MCF 10A (cell line): ENCODE measurements around the gene TEX44. TPM values are rescaled to one million over a fixed set of nuclear protein-coding genes. Genes with fewer than 3 reads are reported as not detected.

Source experiments
- BruUV-seq: library from RNA; stranded (reverse); fragments of 400-500 nt; replicated peaks from 2 replicates; lab custom pipeline; 2021; lab: Mats Ljungman, UMichigan
- CTCF ChIA-PET: fragments of 300-600 bp; sonication (Branson Sonifier 250); formaldehyde crosslinking; extraction: SDS; loops from one replicate; lab custom pipeline; 2021; ENCODE audit warnings: antibody characterized with exemption, inconsistent platforms; lab: Yijun Ruan, JAX
- POLR2A ChIA-PET: fragments of 300-600, 350-650 bp; sonication (Branson Sonifier 250); formaldehyde crosslinking; extraction: SDS; loops from one replicate; lab custom pipeline; 2020; ENCODE audit warnings: antibody characterized with exemption, inconsistent platforms; lab: Yijun Ruan, JAX
- DNase-seq: peaks from one replicate; pipeline ENCODE4 v3.0.0-alpha.2; 2018; ENCODE audit not compliant: unreplicated experiment
- H3K27ac Mint-ChIP-seq: one replicate; pipeline ENCODE4 v1.8.0; 2022; ENCODE audit warnings: mild to moderate bottlenecking, low read depth, mixed read lengths; ENCODE audit not compliant: unreplicated experiment
- H3K27me3 Mint-ChIP-seq: one replicate; pipeline ENCODE4 v1.8.0; 2022; ENCODE audit warnings: mixed read lengths; ENCODE audit not compliant: insufficient read depth, unreplicated experiment
- H3K36me3 Mint-ChIP-seq: one replicate; pipeline ENCODE4 v1.8.0; 2022; ENCODE audit warnings: mild to moderate bottlenecking, moderate library complexity, mixed read lengths; ENCODE audit not compliant: insufficient read depth, unreplicated experiment
- H3K4me1 Mint-ChIP-seq: one replicate; pipeline ENCODE4 v1.8.0; 2022; ENCODE audit warnings: mixed read lengths; ENCODE audit not compliant: insufficient read depth, unreplicated experiment
- H3K4me3 Mint-ChIP-seq: one replicate; pipeline ENCODE4 v1.8.0; 2022; ENCODE audit warnings: mild to moderate bottlenecking, moderate library complexity, mixed read lengths; ENCODE audit not compliant: unreplicated experiment
- H3K9me3 Mint-ChIP-seq: one replicate; pipeline ENCODE4 v1.8.0; 2022; ENCODE audit warnings: mixed read lengths; ENCODE audit not compliant: unreplicated experiment
- intact Hi-C: fragments of 100-400 bp; cut with micrococcal nuclease; formaldehyde crosslinking; loops from 2 replicates; pipeline ENCODE4 v1.14.1; 2022
- total RNA-seq: library from RNA; stranded (reverse); gene quantifications from 2 replicates; pipeline ENCODE4 v1.2.3, GENCODE V29; 2022
- TF ChIP-seq, protein P1 (sequence below): fragments of 200-600 bp; IDR thresholded peaks from one replicate; pipeline ENCODE4 v1.8.0; 2022; ENCODE audit warnings: antibody characterized with exemption, mild to moderate bottlenecking; ENCODE audit not compliant: unreplicated experiment

Gene TEX44
- total RNA-seq, 1 experiment from 2014 or later, result not detected

DNA sequence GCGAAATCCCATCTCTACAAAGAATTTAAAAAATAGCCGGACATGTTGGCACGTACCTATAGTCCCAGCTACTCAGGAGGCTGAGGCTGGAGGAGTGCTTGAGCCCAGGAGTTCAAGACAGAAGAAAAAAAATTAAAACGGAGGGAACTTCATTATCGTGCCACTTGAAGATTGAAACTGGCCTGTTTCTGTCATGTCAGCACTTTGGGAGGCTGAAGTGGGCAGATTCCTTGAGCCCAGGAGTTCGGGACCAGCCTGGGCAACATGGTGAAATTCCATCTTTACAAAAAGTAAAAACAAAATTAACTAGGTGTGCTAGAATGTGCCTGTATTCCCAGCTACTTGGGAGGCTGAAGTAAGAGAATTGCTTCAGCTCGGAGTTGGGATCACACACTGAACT, 3.0 kb upstream of the TEX44 start:
- ChIA-PET CTCF (interaction anchor here (3.6 kb wide), 1 partner anchor 12 kb away, joined by 23 read pairs; no protein-coding TSS in a partner anchor), POLR2A (interaction anchor here (1.2 kb wide), 1 partner anchor 12 kb away, joined by 3 read pairs; no protein-coding TSS in a partner anchor)
- DNase-seq, result no peak
- Mint-ChIP-seq H3K36me3 (no peaks in the 10 kb centered on the region), H3K9me3 (no peaks in the 10 kb centered on the region), H3K27me3 (no peaks in the 10 kb centered on the region), H3K4me3 (no peak overlapping the region), H3K4me1 (no peaks in the 10 kb centered on the region), H3K27ac (no peak overlapping the region)
- TF ChIP-seq, protein P1, sequence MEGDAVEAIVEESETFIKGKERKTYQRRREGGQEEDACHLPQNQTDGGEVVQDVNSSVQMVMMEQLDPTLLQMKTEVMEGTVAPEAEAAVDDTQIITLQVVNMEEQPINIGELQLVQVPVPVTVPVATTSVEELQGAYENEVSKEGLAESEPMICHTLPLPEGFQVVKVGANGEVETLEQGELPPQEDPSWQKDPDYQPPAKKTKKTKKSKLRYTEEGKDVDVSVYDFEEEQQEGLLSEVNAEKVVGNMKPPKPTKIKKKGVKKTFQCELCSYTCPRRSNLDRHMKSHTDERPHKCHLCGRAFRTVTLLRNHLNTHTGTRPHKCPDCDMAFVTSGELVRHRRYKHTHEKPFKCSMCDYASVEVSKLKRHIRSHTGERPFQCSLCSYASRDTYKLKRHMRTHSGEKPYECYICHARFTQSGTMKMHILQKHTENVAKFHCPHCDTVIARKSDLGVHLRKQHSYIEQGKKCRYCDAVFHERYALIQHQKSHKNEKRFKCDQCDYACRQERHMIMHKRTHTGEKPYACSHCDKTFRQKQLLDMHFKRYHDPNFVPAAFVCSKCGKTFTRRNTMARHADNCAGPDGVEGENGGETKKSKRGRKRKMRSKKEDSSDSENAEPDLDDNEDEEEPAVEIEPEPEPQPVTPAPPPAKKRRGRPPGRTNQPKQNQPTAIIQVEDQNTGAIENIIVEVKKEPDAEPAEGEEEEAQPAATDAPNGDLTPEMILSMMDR, result no peak
- no TSS peak for BruUV-seq
- intact Hi-C loops, result no loop called here

DNA sequence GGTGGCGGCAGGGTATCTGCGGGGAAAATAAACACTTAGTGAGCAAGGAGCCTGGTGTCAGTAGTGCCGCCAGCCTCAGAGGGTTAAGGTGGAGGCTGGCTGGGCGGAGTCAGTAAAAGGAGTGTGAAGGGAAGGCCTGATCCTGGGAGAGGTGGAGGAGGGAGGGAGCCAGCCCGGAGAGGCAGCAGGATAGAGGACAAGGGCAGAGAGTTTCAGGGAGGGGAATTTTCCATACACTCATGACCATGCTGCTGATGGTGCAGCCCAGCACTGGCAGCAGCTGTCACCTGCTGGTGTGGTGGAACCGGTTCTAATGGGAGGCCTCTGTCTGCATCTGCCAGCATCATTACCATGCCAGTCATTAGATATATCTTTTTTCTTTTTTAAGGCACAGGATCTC, 2.0 kb upstream of the TEX44 start:
- ChIA-PET POLR2A (interaction anchor here (0.5 to 1.0 kb wide), 2 partner anchors 11 to 160 kb away, joined by 4 read pairs; no protein-coding TSS in a partner anchor), CTCF (interaction anchor here (0.5 to 3.6 kb wide), 3 partner anchors 11 to 187 kb away, joined by 3 to 23 read pairs (median 3); no protein-coding TSS in a partner anchor)
- no TSS peak for BruUV-seq
- H3K36me3 Mint-ChIP-seq, result no peaks in the 10 kb centered on the region
- H3K9me3 Mint-ChIP-seq, result no peaks in the 10 kb centered on the region
- DNase-seq, result no peak
- TF ChIP-seq, protein P1, result no peak
- intact Hi-C loops, result no loop called here
- H3K4me3 Mint-ChIP-seq, result no peak overlapping the region
- H3K4me1 Mint-ChIP-seq, result no peaks in the 10 kb centered on the region
- no peak overlapping the region for H3K27ac Mint-ChIP-seq
- no peaks in the 10 kb centered on the region for H3K27me3 Mint-ChIP-seq

DNA sequence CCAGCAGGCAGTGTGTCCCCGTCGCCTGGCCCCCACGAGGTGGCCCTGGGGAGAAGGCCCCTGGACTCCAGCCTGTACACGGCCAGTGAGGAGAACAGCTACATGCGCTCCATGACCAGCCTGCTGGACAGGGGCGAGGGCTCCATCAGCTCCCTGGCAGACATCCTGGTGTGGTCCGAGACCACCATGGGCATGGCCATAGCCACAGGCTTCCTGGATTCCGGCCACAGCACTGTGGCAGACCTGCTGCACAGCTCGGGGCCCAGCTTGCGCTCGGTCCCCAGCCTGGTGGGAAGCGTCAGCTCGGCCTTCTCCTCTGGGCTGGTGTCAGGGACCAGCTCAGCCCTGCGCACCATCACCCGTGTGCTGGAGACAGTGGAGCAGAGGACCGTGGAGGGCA, 1.0 kb downstream of the TEX44 start:
- TF ChIP-seq, protein P1, result no peak
- H3K9me3 Mint-ChIP-seq, result no peaks in the 10 kb centered on the region
- no peaks in the 10 kb centered on the region for H3K4me1 Mint-ChIP-seq
- H3K27ac Mint-ChIP-seq, result no peak overlapping the region
- intact Hi-C loops, result no loop called here
- DNase-seq, result no peak
- no peak overlapping the region for H3K4me3 Mint-ChIP-seq
- BruUV-seq, result no TSS peak
- ChIA-PET CTCF (interaction anchor here (1.1 kb wide), 1 partner anchor 30 kb away, joined by 5 read pairs; no protein-coding TSS in a partner anchor), POLR2A (interaction anchor here (0.6 kb wide), 1 partner anchor 1026 kb away, joined by 3 read pairs; no protein-coding TSS in a partner anchor)
- H3K27me3 Mint-ChIP-seq, result no peaks in the 10 kb centered on the region
- H3K36me3 Mint-ChIP-seq, result no peaks in the 10 kb centered on the region

DNA sequence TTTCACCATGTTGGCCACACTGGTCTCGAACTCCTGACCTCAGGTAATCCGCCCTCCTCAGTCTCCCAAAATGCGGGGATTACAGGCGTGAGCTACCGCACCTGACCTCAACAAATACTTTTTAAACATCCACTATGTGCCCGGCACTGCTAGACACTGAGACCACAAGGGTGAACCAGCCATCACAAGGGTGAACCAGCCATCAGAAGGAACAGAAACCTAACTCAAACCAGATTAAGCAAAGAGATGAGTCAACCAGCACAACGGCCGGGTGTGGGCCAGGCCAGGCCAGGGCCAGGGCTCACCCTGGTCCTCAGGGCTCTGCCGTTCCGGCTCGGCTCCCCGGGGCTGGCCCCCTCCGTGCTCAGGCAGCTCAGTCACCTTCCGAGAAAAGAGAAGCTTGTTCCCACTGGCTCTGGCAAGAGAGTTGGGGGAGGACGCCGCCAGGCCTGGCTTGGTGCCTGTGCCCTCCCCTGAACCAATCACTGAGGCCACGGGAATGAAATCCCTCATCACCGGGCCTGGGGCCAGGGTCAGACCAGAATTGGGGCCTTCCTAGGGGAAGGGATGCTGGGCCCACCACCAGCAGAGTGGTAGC, 4.4 kb downstream of the TEX44 start:
- no peak for DNase-seq
- H3K36me3 Mint-ChIP-seq, result no peaks in the 10 kb centered on the region
- H3K4me1 Mint-ChIP-seq, result peaks cover 5% of the 10 kb centered on the region
- BruUV-seq, result no TSS peak
- intact Hi-C loops, result no loop called here
- no peaks in the 10 kb centered on the region for H3K27me3 Mint-ChIP-seq
- TF ChIP-seq, protein P1, result no peak
- H3K4me3 Mint-ChIP-seq, result no peak overlapping the region
- CTCF ChIA-PET, result interaction anchor here (0.6 to 5.8 kb wide), 6 partner anchors 22 to 126 kb away, joined by 3 to 74 read pairs (median 4); no protein-coding TSS in a partner anchor
- H3K9me3 Mint-ChIP-seq, result no peaks in the 10 kb centered on the region
- no peak overlapping the region for H3K27ac Mint-ChIP-seq
- POLR2A ChIA-PET, result no interaction called here
